Stimulated activated CD4-positive, alpha-beta T cell treated with anti-CD3 and anti-CD28 coated beads, Interleukin-4, amount 100 ng/mL, for 24 hours (primary cell): ENCODE measurements around the gene NDUFB10.
"Not testable (repeated sequence)": the region's sequence is repeated elsewhere in the genome, so short reads cannot be mapped to it uniquely, and the experiment has no call there.

Source experiments
- DNase-seq: peaks from one replicate; pipeline ENCODE4 v3.0.0-alpha.2; 2020

NDUFB10 gene

DNA sequence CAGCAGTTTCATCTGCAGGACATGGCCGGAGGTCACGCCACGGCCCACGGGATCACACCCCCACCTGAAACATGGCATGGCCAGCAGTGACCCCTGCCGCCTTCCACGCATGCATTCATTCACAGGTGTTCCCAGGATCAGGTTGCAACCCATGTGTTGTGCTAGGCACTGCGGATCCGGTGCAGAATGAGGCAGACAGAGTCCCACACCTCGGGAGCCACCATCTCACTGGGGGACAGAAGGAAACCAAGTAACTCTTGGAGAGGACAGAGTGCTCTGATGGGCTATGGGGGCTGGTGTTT, 12.0 kb upstream of the NDUFB10 start:
- no peak for DNase-seq

DNA sequence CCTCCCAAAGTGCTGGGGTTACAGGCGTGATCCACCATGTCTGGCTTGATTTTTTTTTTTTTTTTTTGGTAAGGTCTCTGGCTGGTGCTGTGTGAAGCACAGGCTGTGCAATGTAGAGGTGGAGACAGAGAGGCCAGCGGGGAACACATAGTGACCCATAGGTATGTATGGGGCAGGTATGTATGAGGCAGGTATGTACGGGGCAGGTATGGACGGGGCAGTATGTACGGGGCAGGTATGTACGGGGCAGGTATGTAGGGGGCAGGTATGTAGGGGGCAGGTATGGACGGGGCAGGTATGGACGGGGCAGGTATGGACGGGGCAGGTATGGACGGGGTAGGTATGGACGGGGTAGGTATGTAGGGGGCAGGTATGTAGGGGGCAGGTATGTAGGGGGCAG, 9.8 kb upstream of the NDUFB10 start:
- no peak for DNase-seq

DNA sequence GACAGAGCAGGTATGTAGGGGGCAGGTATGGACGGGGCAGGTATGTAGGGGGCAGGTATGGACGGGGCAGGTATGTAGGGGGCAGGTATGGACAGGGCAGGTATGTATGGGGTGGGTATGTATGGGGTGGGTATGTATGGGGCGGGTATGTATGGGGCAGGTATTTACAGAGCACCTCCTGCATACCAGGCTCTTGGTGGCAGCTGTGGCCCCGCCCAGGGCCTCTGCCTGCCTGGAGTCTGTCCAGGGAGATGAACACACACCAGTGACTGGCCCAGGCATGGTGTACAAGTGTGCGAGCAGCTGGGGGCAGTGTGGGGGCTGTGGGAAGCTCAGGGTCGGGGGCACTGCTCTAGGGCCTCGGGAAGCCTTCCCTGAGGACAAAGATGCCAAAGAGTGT, 9.3 kb upstream of the NDUFB10 start:
- DNase-seq, result no peak

DNA sequence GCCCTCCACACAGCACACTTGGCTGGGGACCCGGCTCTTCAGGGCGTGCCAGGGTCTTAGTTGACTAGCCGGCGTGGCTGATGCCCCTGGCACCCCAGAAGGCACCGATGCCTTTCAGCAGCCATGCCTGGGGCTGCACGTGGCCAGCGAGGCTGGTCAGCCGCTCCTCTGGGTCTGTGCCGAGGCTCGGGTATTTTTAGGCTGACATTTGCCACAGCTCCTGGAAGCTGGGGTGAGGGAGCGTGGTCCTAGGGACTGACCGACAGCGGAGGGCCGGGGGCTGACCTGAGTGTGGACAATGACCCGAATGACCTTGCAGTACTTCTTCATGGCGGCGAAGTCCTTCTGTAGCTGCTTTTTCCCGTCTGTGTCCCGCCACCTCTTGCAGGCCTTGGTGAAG, 8.8 kb upstream of the NDUFB10 start:
- DNase-seq, result no peak

DNA sequence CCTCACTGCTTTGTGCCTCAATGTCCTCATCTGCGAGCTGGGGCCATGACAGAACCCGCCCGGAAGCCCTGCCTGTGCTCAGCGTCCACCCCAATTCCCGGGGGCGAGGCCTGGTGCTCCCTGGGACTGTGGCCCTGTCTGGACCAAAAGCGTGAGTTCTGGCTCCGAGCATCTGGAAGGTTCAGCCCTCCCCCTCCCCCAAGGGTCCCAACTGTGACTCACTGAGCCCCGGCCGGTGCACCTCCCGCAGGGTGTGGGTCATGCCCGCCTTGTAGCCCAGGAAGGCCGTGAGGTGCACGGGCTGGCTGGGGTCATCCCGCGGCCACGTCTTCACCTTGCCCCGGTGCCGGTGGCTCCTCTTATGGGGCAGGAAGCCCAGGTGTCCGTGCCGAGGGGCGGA, 5.6 kb upstream of the NDUFB10 start:
- DNase-seq, result no peak

DNA sequence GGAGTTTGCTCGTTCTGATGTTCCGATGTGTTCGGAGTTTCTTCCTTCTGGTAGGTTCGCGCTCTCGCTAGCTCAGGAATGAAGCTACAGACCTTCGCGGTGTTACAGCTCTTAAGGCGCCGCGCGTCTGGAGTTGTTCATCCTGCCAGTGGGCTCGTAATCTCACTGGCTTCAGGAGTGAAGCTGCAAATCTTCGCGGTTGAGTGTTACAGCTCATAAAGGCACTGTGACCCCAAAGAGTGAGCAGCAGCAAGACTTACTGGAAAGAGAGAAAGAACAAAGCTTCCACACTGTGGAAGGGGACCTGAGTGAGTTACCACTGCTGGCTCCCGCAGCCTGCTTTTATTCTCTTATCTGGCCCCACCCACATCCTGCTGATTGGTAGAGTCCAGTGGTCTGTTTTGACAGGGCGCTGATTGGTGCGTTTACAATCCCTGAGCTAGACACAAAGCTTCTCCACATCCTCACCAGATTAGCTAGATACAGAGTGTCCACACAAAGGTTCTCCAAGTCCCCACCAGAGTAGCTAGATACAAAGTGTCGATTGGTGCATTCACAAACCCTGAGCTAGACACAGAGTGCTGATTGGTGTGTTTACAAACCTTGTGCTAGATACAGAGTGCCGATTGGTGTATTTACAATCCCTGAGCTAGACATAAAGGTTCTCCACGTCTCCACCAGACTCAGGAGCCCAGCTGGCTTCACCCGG, 1.8 kb upstream of the NDUFB10 start:
- DNase-seq, result not testable (repeated sequence)

DNA sequence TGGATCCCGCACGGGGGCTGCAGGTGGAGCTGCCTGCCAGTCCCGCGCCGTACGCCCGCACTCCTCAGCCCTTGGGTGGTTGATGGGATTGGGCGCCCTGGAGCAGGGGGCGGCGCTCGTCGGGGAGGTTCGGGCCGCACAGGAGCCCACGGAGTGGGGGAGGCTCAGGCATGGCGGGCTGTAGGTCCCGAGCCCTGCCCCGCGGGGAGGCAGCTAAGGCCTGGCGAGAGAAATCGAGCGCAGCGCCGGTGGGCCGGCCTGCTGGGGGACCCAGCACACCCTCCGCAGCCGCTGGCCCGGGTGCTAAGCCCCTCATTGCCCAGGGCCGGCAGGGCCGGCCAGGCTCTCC, 1.2 kb upstream of the NDUFB10 start:
- DNase-seq, result not testable (repeated sequence)

DNA sequence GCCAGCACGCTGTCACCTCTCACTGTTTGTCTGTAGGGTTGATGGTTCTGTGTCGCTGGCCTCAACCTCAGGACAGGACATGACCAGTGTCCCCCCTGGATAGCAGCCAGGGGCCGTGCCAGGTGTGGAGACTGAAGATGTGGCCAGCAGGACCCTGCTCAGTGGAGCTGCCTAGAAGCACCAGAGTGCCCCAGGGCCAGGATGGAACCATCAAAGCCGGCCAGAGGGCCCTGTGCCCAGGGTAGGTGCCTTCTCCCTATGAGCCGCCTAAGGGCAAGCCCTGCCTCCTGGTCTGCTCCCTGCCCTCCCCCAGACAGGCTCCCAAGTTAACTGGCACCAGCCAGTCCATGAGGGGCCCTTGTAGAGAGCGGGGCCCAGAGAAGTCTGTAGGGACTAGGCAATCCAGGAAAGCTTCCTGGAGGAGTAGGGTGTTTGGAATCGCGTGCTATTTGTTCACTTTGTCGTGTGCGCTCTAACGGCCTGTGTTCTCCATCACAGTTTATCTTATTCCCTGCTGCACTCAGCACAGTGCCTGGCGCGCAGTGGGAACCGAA, 546 bp upstream of the NDUFB10 start:
- no peak for DNase-seq

DNA sequence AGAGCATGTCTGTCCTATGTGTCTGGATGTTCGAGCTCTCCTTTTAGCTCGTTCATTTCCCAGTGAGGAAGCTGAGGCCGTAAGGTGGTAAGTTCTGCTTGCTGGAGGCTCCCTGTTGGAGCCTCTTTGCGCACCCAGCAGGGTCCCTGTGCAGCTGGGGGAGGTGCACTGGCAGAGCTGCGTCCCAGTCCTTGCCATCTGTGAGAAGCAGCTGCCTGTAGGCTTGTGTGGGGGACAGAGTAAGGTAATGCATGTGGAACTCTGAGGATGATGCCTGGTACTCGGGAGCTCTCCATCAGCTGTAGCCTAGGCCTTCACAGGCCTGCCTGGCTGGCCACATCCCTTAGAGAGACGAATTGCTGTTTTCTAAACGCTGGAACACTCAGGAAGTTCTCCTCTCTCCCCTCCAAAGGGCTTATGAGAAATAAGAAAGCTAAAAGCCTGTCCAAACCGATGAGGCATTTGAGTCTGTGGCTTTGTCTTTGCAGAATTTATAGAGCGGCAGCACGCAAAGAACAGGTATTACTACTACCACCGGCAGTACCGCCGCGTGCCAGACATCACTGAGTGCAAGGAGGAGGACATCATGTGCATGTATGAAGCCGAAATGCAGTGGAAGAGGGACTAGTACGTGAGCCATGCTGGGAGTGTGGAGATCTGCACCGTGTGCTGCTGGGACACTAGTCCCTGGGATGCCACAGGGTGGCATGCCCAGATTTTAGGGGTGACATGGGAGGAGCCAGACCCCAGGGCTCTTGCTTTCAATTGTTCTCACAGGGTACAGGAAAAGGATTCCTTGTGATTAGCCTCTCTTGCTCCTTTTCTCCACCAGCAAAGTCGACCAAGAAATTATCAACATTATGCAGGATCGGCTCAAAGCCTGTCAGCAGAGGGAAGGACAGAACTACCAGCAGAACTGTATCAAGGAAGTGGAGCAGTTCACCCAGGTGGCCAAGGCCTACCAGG, 1.6 kb downstream of the NDUFB10 start:
- DNase-seq, result peak; percentile 67

DNA sequence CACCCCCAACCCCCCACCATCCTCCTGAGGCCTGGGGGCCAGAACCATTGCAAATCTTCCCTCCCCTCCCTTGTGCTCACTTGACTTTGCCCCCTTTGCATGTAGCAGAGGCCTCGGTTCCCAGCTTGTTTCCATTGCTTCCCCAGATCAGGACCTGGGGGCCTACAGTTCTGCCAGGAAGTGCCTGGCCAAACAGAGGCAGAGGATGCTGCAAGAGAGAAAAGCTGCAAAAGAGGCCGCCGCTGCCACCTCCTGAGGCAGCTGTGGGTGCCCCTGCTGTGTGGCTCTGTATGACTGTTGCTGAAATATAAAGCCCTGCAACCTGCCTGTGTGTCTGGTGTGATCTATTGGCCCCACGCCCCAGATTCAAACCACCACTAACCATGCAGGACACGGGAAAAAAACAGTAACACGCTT, 2.3 kb downstream of the NDUFB10 start:
- DNase-seq, result peak; percentile 41

DNA sequence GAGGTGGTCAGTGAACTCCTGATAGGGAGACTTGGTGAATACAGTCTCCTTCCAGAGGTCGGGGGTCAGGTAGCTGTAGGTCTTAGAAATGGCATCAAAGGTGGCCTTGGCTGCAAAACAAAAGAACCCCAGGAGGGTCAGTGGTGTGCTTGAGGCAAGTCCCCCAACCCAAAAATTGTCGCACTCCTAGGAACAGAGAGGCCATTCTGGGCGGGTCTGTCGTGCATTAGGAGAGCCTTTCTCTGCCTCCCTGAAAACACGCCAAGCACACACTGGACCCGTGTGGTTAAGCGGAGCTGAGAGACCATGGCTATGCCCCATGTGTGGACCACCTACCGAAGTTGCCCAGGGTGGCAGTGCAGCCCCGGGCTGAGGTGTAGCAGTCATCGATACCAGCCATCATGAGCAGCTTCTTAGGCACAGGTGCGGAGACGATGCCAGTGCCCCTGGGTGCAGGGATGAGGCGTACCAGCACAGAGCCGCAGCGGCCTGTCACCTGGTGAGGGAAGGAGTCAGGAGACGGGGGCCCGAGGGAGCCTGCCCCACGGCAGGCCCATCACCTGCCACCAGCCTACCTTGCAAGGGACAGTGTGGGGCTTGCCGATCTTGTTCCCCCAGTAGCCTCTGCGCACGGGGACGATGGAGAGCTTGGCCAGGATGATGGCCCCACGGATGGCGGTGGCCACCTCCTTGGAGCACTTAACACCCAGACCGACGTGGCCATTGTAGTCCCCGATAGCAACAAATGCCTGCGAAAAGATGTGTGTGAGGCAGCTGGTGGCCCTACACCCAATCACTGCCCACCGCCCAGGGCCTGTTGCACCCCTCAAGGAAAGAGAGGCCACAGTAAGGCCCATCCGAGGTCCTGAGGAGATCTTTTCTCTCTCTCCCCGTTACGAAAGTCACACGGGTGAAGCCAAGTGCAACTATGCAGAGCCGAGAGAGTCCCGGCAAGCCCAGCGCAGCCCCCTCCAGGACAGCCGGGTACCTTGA, 3.1 kb downstream of the NDUFB10 start:
- not testable (repeated sequence) for DNase-seq

DNA sequence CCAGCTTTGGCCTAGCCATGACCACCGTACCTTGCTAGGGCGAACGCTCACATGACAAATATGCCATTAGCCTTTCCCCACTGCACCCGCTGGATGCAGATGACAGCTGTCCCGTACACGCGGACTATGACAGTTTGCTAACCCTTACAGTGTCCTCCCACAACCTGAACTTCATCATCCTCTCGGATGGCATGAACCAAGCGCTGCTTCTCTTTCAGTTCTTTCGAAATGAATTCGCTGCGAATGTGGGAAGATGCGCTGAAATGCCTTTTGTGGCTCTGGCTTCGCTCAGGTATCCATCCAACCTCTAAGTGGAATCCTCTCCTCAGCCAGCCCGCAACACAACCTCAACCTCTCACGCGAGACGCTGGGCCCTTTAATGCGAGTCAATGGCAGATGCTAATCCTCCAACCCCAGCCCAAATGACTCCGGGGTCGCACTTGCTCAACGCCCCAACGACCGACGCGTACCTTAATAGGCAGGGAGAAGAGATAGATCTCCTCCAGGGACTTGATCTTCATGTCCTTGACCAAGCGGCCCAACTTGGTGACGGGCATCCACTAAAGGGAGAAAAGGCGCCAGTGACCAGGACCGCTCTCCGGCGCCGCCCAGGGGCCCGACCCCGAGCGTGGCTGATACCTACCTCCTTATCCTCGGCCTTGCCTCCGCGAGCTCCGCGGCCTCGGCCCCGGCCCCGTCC, 4.6 kb downstream of the NDUFB10 start:
- peak; percentile 52 for DNase-seq

DNA sequence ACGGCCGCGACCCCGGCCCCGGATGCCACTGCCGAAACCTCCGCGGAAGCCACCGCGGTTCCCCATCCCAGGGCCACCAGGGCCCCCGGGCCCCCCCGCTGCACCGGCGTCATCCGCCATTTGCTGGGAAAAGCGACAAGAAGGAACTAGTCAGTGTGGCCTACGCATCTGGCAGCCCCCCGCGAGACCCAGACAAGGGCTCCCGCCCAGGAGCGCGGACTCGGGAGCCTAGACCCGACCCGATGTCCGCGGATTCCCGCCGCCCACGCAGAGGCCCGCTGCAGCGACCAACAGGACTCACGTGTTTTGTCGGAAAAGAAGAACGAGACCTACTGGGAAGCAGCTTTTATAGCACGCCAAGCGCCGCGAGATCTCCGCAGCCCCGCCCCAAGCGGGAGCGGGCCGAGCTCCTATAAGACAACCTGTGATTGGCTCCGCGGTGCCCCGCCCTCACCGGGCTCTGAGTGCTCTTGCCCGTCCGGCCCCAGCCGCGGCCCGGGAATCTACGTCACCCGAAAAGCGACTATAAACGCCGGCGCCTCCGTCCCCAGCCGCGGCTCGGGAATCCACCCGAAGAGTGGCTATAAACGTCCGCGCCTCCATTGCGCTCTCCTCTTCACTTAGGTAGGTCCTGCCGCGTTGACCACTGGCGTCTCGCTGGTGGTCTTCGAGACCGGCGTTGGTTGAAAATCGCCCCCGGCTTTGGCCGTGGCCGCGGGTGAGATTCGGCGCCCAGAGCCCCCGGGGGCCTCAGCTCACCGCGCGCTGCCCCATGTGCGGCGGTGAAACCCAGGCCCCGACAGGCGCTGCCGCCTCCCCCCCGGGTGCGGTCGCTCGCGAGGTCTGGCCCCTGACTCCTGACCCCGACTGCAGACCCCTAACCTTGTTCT, 5.4 kb downstream of the NDUFB10 start, which contains the start of gene RPS2:
Gene RPS2 (minus strand): TSS at position 321 of the 890 bp plus-strand sequence. CDS start 201 bp downstream, at position 120.
- peak; percentile 100 for DNase-seq

DNA sequence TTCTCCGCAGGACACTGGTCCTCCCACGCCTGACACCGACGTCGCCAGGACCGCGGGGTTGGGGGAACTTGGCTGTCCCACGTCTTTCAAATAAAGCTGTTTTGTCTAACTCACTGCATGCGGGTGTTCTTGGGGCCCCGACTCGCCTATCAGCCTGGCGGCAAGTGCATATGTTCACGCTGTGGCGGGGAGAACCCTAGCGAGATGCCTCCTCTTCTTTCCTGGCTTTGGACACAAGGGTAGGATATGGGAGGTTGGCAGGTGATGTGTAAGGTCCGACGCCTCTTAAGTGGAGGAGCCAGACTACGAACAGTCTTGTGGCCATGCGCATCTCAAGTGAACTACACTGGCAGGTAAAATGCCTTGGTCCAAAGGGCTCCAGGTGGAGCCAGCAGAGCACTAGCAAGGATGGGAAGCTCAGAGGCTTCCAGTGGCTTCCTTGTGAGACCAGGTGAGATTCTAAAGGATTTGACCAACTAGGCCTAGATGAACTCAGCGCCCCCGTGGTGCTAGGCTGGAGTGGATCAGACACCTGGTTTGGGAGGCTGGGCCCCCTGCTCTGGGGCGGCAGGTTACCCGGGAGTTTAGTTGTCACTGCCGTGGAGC, 6.2 kb downstream of the NDUFB10 start:
- peak; percentile 36 for DNase-seq

DNA sequence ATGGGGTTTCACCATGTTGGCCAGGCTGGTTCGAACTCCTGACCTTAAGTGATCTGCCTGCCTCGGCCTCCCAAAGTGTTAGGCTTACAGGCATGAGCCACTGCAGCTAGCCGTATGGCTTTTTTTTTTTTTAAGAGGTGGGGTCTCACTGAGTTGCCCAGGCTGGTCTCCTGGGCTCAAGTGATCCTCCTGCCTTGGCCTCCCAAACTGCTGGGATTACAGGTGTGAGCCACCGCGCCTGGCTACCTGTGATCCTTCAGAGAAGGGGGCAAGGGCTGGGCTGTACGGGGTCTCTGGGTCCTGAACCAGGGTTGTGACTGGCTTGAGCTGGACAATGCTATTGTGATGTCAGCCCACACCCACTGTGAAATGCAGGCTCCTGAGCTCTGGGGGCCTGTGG, 7.1 kb downstream of the NDUFB10 start, which contains the start of gene RNF151:
Gene RNF151 (plus strand): TSS at position 397 of the 400 bp plus-strand sequence. CDS start 26 bp downstream, outside the sequence.
- DNase-seq, result no peak

DNA sequence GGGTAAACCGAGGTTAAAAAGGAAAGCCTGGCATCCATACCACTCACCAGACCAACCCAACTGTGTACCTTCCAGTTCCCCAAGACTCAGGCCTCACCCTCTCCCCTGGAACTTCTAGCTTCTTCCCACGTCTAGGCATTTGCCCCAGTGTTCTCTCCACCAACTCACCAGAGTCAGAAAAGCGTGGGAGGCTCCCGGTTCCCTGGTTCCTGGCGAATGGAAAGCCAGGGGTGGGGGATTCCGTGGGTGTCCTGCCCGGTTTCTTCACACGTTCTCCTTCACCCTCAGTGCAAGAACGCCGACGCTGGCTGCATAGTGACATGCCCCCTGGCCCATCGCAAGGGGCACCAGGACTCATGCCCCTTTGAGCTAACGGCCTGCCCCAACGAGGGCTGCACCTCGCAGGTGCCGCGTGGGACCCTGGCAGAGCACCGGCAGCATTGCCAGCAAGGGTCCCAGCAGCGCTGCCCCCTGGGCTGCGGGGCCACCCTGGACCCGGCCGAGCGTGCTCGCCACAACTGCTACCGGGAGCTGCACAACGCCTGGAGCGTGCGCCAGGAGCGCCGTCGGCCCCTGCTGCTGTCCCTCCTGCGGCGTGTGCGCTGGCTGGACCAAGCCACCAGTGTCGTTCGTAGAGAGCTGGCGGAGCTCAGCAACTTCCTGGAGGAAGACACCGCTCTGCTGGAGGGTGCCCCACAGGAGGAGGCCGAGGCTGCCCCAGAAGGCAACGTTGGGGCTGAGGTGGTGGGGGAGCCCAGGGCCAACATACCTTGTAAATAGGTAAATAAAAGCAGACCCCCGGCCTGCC, 9.0 kb downstream of the NDUFB10 start:
- no peak for DNase-seq

DNA sequence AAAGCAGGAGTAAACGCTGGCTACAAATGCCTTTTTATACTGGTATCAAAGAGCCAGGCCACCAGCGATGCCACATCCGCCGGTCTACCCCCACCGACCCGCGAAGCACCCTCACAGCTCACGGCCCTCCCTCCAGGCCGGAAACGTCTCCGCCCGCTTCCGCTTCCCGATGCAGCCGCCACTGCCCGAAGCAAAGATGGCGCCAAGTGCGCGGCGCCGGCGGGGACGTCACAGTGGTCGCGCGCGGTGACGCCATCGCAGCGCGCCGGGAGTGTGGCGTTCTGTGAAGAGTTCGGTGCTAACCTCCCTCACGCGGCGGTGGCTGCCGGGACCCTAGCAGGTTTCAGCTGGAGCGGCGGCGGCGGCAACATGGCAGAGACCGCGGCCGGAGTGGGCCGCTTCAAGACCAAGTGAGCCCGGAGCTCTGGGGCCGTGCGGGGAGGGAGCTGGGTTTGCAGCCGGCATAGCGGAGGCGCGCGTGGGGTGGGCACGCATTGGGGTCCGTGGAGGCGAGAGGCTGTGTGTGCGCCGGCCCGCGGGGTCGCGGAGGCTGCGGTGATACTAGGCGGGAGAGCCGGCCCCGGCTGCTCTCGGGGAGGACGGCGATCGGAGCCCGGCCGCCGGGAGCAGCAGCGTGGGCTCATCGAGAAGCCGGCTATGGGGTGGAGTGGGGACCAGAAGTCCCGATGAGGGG, 12.6 kb downstream of the NDUFB10 start, which contains the start of gene TBL3:
Gene TBL3 (plus strand): TSS at position 258 of the 694 bp plus-strand sequence. CDS start 112 bp downstream, at position 370.
- peak; percentile 97 for DNase-seq

DNA sequence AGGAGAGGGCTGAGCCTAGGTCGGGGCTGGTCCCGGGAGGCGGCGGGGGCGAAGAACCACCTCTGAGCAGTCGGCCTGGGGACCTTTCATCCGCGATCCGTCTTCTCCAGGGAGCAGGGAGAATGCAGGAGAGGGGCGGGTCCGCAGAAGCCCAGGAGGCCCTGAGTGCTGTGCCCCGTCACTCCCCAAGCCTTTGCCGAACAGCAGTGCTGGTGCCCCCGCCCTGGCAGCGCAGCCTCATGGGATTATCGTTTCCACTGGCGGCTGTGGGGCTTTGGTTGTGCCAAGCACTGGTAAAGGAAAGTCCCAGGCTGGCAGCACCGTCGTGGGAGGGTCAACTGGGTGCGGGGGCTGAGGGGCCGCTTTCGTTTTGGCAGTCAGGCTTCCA, 13.1 kb downstream of the NDUFB10 start:
- DNase-seq, result no peak
